CD4-positive, alpha-beta T cell treated with Interleukin-4 for 1 hour (primary cell): ENCODE measurements around the gene NEO1.
A peak's percentile ranks its signal among the peaks of the same experiment; 100 is the strongest.
"Not testable (repeated sequence)": the region's sequence is repeated elsewhere in the genome, so short reads cannot be mapped to it uniquely, and the experiment has no call there.

Experiments
- DNase-seq, 2 donors: peaks; one replicate each; pipeline ENCODE4 v3.0.0-alpha.2; 2020 to 2022

The NEO1 gene

GRCh38 chr15:73150831-73151230 is 98.6 kb downstream of the NEO1 start:
- no peak for DNase-seq

GRCh38 chr15:73153024-73153423 is 100.8 kb downstream of the NEO1 start:
- DNase-seq, result no peak

GRCh38 chr15:73153447-73153846 is 101.2 kb downstream of the NEO1 start:
- DNase-seq, result no peak

- no peak for DNase-seq
Measured at GRCh38 chr15:73156431-73157191, 104.3 kb downstream of the NEO1 start.

- no peak for DNase-seq
Measured at GRCh38 chr15:73161546-73161945, 109.3 kb downstream of the NEO1 start.

- DNase-seq, result no peak
Measured at GRCh38 chr15:73165435-73165834, 113.2 kb downstream of the NEO1 start.

- DNase-seq, result no peak
Measured at GRCh38 chr15:73165844-73166243, 113.6 kb downstream of the NEO1 start.

- DNase-seq, result not testable (repeated sequence)
Measured at GRCh38 chr15:73166711-73167110, 114.4 kb downstream of the NEO1 start.

GRCh38 chr15:73168487-73168886 is 116.2 kb downstream of the NEO1 start:
- DNase-seq, result no peak

- DNase-seq, result no peak
Measured at GRCh38 chr15:73171711-73172110, 119.4 kb downstream of the NEO1 start.

GRCh38 chr15:73172508-73172907 is 120.2 kb downstream of the NEO1 start:
- no peak for DNase-seq

- DNase-seq, result no peak
Measured at GRCh38 chr15:73174171-73174570, 121.9 kb downstream of the NEO1 start.

- DNase-seq, result no peak
Measured at GRCh38 chr15:73175382-73175781, 123.1 kb downstream of the NEO1 start.

GRCh38 chr15:73176598-73176997 is 124.3 kb downstream of the NEO1 start:
- no peak for DNase-seq

- no peak for DNase-seq
Measured at GRCh38 chr15:73183071-73183470, 130.8 kb downstream of the NEO1 start.

- DNase-seq, result no peak
Measured at GRCh38 chr15:73190189-73190601, 137.9 kb downstream of the NEO1 start.

GRCh38 chr15:73195166-73195565 is 142.9 kb downstream of the NEO1 start:
- no peak for DNase-seq

- no peak for DNase-seq
Measured at GRCh38 chr15:73196113-73196512, 143.8 kb downstream of the NEO1 start.

GRCh38 chr15:73200339-73200738 is 148.1 kb downstream of the NEO1 start:
- DNase-seq, result no peak

GRCh38 chr15:73210630-73211029 is 158.4 kb downstream of the NEO1 start:
- DNase-seq, result no peak

GRCh38 chr15:73212424-73212823 is 160.2 kb downstream of the NEO1 start:
- DNase-seq, result no peak

GRCh38 chr15:73221450-73221849 is 169.2 kb downstream of the NEO1 start:
- not testable (repeated sequence) for DNase-seq

GRCh38 chr15:73225358-73226015 is 173.2 kb downstream of the NEO1 start:
- peak; percentile 14 to 20 for DNase-seq

- no peak for DNase-seq
Measured at GRCh38 chr15:73226093-73226814, 174.0 kb downstream of the NEO1 start.
